Common myeloid progenitor, CD34-positive (primary cell): Measurements from ENCODE around the gene YAF2.
A peak's percentile ranks its signal among the peaks of the same experiment; 100 is the strongest.

Source experiments
- CTCF ChIA-PET: fragments of 350-600 bp; sonication (Branson Sonifier 250); formaldehyde crosslinking; loops from one replicate; lab custom pipeline; 2021; ENCODE audit warnings: antibody characterized with exemption; lab: Charles Lee
- POLR2A ChIA-PET: fragments of 350-600 bp; sonication (Branson Sonifier 250); formaldehyde crosslinking; loops from one replicate; lab custom pipeline; 2021; ENCODE audit warnings: antibody characterized with exemption; lab: Charles Lee
- DNase-seq, 3 donors: peaks; one replicate each; pipeline versions ENCODE4 v3.0.0 to v3.0.0-alpha.2; 2013
- H3K27ac ChIP-seq, 2 experiments: 1 replicate in 1 of 2; 2 replicates in 1 of 2; pipeline ENCODE4 v1.7.0; 2013; ENCODE audit warnings: inconsistent platforms in 2 of 2, low read length in 2 of 2, mild to moderate bottlenecking in 2 of 2, low read depth in 1 of 2, moderate library complexity in 1 of 2; ENCODE audit not compliant: severe bottlenecking in 2 of 2, insufficient read depth in 1 of 2, poor library complexity in 1 of 2
- H3K27me3 ChIP-seq, 5 experiments: replicated peaks in 2 of 5; 1 replicate in 3 of 5; 2 replicates in 2 of 5; pipeline versions ENCODE4 v1.6.1 to v1.7.0; 2013; ENCODE audit warnings: low read length in 4 of 5, mild to moderate bottlenecking in 2 of 5, moderate library complexity in 2 of 5, inconsistent platforms in 1 of 5; ENCODE audit not compliant: insufficient read depth in 5 of 5, control insufficient read depth in 4 of 5
- H3K36me3 ChIP-seq, 4 experiments: 1 replicate in 2 of 4; 2 replicates in 2 of 4; pipeline versions ENCODE4 v1.6.1 to v1.7.0; 2013; ENCODE audit warnings: low read length in 3 of 4, control low read depth in 1 of 4, mild to moderate bottlenecking in 1 of 4; ENCODE audit not compliant: control insufficient read depth in 4 of 4, insufficient read depth in 4 of 4
- H3K4me1 ChIP-seq, 4 experiments: 1 replicate in 3 of 4; 2 replicates in 1 of 4; pipeline versions ENCODE4 v1.6.1 to v1.7.1; 2013; ENCODE audit warnings: low read length in 3 of 4, mild to moderate bottlenecking in 3 of 4, control low read depth in 1 of 4, inconsistent platforms in 1 of 4, moderate library complexity in 1 of 4; ENCODE audit not compliant: control insufficient read depth in 4 of 4, insufficient read depth in 4 of 4; ENCODE audit errors: control extremely low read depth in 1 of 4
- H3K4me3 ChIP-seq, 7 experiments: 1 replicate in 4 of 7; 2 replicates in 3 of 7; pipeline versions ENCODE4 v1.5.1 to v1.7.0; 2013; ENCODE audit warnings: mild to moderate bottlenecking in 7 of 7, low read length in 6 of 7, moderate library complexity in 6 of 7, inconsistent platforms in 2 of 7, low read depth in 2 of 7, control low read depth in 1 of 7; ENCODE audit not compliant: insufficient read depth in 4 of 7, control insufficient read depth in 1 of 7; ENCODE audit errors: extremely low read depth in 1 of 7
- H3K9me3 ChIP-seq, 5 experiments: 1 replicate in 4 of 5; 2 replicates in 1 of 5; pipeline versions ENCODE4 v1.6.1 to v1.7.1; 2013; ENCODE audit warnings: low read length in 4 of 5, mild to moderate bottlenecking in 2 of 5, inconsistent platforms in 1 of 5, low read depth in 1 of 5, moderate library complexity in 1 of 5; ENCODE audit not compliant: control insufficient read depth in 4 of 5, insufficient read depth in 2 of 5; ENCODE audit errors: control extremely low read depth in 1 of 5
- WGBS: methylation state at CpG from one replicate; pipeline ENCODE4 v1.1.5; 2013; ENCODE audit not compliant: insufficient coverage; 5-methylcytosine and 5-hydroxymethylcytosine counted together

The YAF2 gene

DNA sequence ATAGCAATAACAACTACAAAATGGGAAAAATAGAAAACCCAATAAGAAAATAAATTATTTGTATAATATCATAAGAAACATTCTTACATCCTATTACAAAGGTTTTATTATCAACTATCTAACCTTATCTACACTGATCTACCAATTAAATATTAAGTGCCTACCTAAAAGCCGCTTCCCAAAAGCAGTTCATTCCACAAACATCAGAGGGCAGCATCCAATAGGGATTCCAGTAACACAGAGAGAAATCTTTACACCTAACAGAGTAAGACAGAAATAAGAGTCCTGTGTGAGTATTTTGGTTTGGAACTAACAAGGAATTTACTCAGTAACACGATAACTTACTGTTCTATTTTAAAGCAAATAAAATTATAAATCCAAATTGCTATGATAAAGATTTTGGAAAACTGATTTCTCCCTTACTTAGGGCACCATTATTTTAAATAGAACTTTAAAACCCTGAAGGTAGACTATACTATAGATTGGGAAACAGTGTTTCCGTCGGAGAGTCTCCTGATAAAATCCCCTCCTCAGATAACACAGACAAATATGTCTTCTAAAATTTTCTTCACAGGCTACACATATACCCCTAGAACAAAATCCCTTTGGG lies 108.3 kb downstream of the YAF2 start:
- Histone ChIP-seq H3K9me3 (no peaks in the 10 kb centered on the region), H3K4me1 (peaks cover 4 to 19% (median 11%) of the 10 kb centered on the region in 4 experiments), H3K4me3 (no peak overlapping the region), H3K36me3 (peaks cover 0 to 7% (median 0%) of the 10 kb centered on the region in 4 experiments), H3K27me3 (no peaks in the 10 kb centered on the region), H3K27ac (no peak overlapping the region)
- DNase-seq, result peak; percentile 69 to 82 (median 81)
- WGBS, result no CpG with 5 or more reads among the region's 4 CpGs
- ChIA-PET POLR2A (no interaction called here), CTCF (interaction anchor here (0.9 to 4.8 kb wide), 3 partner anchors 79 to 242 kb away, joined by 3 to 20 read pairs (median 12); no protein-coding TSS in a partner anchor)

DNA sequence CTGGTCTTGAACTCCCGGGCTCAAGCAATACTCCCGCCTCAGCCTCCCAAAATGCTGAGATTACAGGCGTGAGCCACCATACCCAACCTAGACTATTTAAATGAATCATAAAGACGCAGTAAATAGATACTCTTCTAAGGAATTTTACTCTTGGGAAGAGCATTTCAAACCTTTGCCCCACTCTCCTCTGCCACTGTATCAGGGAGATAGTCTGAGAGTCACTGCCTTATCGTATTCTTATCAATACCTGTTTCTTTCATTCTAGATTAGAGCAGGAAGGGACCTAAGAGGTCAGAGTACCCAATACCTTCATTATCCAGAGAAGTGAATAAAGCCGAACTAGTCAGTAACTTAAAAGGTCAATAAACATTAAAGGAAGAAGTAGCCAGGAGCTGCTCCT lies 109.2 kb downstream of the YAF2 start:
- no peak overlapping the region for H3K4me3 ChIP-seq
- no peak overlapping the region for H3K27ac ChIP-seq
- ChIA-PET POLR2A (interaction anchor here (0.6 kb wide), 1 partner anchor 861 kb away, joined by 4 read pairs; no protein-coding TSS in a partner anchor), CTCF (interaction anchor here (0.8 to 4.8 kb wide), 9 partner anchors 9 to 243 kb away, joined by 3 to 20 read pairs (median 5); no protein-coding TSS in a partner anchor)
- WGBS, result 97% methylated on average over 4 of the region's 6 CpGs
- no peak for DNase-seq
- H3K36me3 ChIP-seq, result peaks cover 0 to 7% (median 0%) of the 10 kb centered on the region in 4 experiments
- no peaks in the 10 kb centered on the region for H3K27me3 ChIP-seq
- H3K9me3 ChIP-seq, result no peaks in the 10 kb centered on the region
- peaks cover 4 to 21% (median 11%) of the 10 kb centered on the region in 4 experiments for H3K4me1 ChIP-seq

DNA sequence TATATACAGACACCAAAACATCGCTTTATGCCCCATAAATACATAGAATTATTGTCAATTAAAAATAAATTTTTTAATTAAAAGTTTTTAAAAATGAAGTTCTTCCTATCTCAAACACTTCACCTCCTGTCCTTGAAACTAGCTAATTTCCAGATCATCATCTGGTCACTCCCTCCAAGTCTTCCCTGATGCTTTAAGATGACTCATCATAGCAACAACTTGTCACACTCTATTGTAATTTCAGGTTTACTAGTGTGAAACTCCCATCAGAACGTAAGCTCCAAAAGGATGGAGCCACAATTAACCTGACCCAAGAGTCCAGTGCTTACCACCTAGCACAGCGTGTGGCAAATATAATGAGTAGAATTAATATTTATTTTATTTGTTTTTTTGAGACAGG lies 109.7 kb downstream of the YAF2 start:
- H3K36me3 ChIP-seq, result peaks cover 0 to 4% (median 0%) of the 10 kb centered on the region in 4 experiments
- CTCF ChIA-PET, result interaction anchor here (0.8 to 4.8 kb wide), 9 partner anchors 9 to 851 kb away, joined by 3 to 20 read pairs (median 5); no protein-coding TSS in a partner anchor

GRCh38 chr12:42126963-42127362 lies 111.1 kb downstream of the YAF2 start:
- no CpG with 5 or more reads among the region's 1 CpG for WGBS
- no peak overlapping the region for H3K27ac ChIP-seq
- no peaks in the 10 kb centered on the region for H3K9me3 ChIP-seq
- peaks cover 0 to 2% (median 0%) of the 10 kb centered on the region in 4 experiments for H3K36me3 ChIP-seq
- H3K4me3 ChIP-seq, result no peak overlapping the region
- no peaks in the 10 kb centered on the region for H3K27me3 ChIP-seq
- ChIA-PET CTCF (interaction anchor here (1.2 to 4.8 kb wide), 5 partner anchors 201 to 245 kb away, joined by 4 to 20 read pairs (median 8); no protein-coding TSS in a partner anchor), POLR2A (no interaction called here)
- peaks cover 4 to 21% (median 11%) of the 10 kb centered on the region in 4 experiments for H3K4me1 ChIP-seq
- peak in 2 of 3 donors; percentile 33 to 36 for DNase-seq

More for the DNA sequence above, 109.7 kb downstream of the YAF2 start:
- no peak for DNase-seq
- POLR2A ChIA-PET, result no interaction called here
- Histone ChIP-seq H3K4me1 (peaks cover 4 to 21% (median 11%) of the 10 kb centered on the region in 4 experiments), H3K27me3 (no peaks in the 10 kb centered on the region), H3K9me3 (no peaks in the 10 kb centered on the region), H3K4me3 (no peak overlapping the region), H3K27ac (no peak overlapping the region)
- no CpG with 5 or more reads among the region's 3 CpGs for WGBS

DNA sequence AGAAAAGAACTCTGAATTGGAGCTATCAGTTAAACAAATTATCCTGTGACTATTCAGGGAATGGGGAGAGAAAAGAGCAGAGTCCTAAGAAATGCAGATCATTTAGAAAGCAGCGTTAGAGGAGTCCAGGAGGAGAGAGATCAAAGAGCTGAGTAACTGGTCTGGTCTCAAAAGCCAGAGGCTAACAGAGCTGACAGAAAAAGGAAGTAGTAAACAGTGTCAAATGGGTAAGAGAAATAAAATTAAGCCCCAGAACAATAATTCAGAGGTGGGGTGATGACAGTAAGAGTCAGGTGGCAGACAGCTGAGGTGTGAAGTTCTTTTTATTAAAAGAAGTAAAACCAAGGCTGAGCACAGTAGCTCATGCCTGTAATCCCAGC lies 112.7 kb downstream of the YAF2 start:
- H3K9me3 ChIP-seq, result no peaks in the 10 kb centered on the region
- whole genome bisulfite sequencing, result 13% methylated on average over 1 of the region's 1 CpG
- peak overlapping the region in 1 of 2 experiments; percentile 22 for H3K27ac ChIP-seq
- peaks cover 0 to 2% (median 0%) of the 10 kb centered on the region in 4 experiments for H3K36me3 ChIP-seq
- POLR2A ChIA-PET, result no interaction called here
- peak in 2 of 3 donors; percentile 43 to 55 for DNase-seq
- CTCF ChIA-PET, result interaction anchor here (0.8 to 4.8 kb wide), 7 partner anchors 14 to 851 kb away, joined by 3 to 20 read pairs (median 5); no protein-coding TSS in a partner anchor
- H3K4me3 ChIP-seq, result peak overlapping the region in 3 of 7 experiments; percentile 6 to 34 (median 33)
- H3K27me3 ChIP-seq, result no peaks in the 10 kb centered on the region
- peaks cover 4 to 14% (median 11%) of the 10 kb centered on the region in 4 experiments for H3K4me1 ChIP-seq

DNA sequence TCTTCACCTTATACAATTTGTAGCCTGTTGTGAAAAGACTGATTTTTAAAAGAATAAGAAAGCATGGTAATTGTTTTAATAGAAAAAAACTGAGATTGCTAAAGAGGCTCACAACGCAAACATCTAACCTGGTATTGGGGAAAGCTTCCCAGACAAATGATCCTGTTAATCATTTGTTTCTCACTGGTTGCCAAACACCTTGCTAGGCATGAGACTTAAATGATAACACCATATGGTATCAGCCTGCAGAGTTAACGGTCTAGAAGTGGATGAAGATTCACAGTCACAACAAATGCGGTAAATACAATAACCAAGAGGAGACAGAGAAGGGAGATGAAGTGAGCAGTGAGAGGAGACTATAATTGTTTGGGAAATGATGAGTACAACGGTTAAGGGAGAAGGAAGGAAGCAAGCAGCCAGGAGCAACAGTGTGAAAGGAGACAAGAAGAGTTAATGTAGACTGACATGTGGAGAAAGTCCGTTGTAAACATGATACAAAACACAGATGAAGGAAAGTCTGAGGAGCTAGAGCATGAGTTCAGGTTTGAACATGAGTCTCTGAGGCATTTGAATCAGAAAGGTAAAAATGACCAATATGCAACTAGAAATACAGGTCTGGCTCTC lies 113.2 kb downstream of the YAF2 start:
- peaks cover 4 to 14% (median 11%) of the 10 kb centered on the region in 4 experiments for H3K4me1 ChIP-seq
- no peaks in the 10 kb centered on the region for H3K9me3 ChIP-seq
- H3K27ac ChIP-seq, result peak overlapping the region in 1 of 2 experiments; percentile 22
- no peaks in the 10 kb centered on the region for H3K27me3 ChIP-seq
- POLR2A ChIA-PET, result no interaction called here
- peak overlapping the region in 3 of 7 experiments; percentile 6 to 34 (median 33) for H3K4me3 ChIP-seq
- CTCF ChIA-PET, result interaction anchor here (0.8 to 4.8 kb wide), 7 partner anchors 15 to 850 kb away, joined by 3 to 20 read pairs (median 5); no protein-coding TSS in a partner anchor
- peaks cover 0 to 2% (median 0%) of the 10 kb centered on the region in 4 experiments for H3K36me3 ChIP-seq
- 41% methylated on average over 4 of the region's 5 CpGs for WGBS
- DNase-seq, result no peak
